ENCODE measurements around the gene RANBP3L.

- TF ChIP-seq NFE2L2 (IDR thresholded peaks at IDR 0.05; ENCODE audit: low read depth, low read length), result no peak
- no peak for TF ChIP-seq CTCF (conservative IDR thresholded peaks at IDR 0.05; ENCODE audit: low read depth, low read length)
- no peak for TF ChIP-seq USF2 (IDR thresholded peaks at IDR 0.05; ENCODE audit: low read depth, low read length)
- TF ChIP-seq FOS (IDR thresholded peaks at IDR 0.05; ENCODE audit: low read depth, low read length), result no peak
- no peak for TF ChIP-seq POLR2A (IDR thresholded peaks at IDR 0.05; ENCODE audit: low read depth, low read length)
- TF ChIP-seq RFX5 (IDR thresholded peaks at IDR 0.05; ENCODE audit: low read depth, low read length), result no peak
- TF ChIP-seq BHLHE40 (IDR thresholded peaks at IDR 0.05; ENCODE audit: low read depth, low read length), result no peak
- TF ChIP-seq RAD21 (IDR thresholded peaks at IDR 0.05; ENCODE audit: low read length), result no peak
- TF ChIP-seq MXI1 (IDR thresholded peaks at IDR 0.05; ENCODE audit: borderline replicate concordance, low read depth, low read length), result no peak
- TF ChIP-seq MAFK (IDR thresholded peaks at IDR 0.05; ENCODE audit: low read depth, low read length), result no peak
- TF ChIP-seq CEBPB (IDR thresholded peaks at IDR 0.05; ENCODE audit: low read depth, low read length), result no peak
- TF ChIP-seq RCOR1 (IDR thresholded peaks at IDR 0.05; ENCODE audit: insufficient replicate concordance, low read length), result no peak
These were observed 99.2 kb downstream of the RANBP3L start for GRCh38 chr5:36202521-36202961.

Data from IMR-90 (cell line).